GM21390 (cell line): ENCODE results near the gene COLEC11.
A peak's percentile ranks its signal among the peaks of the same experiment; 100 is the strongest.

Experiments
- ATAC-seq: cut with Tn5 transposase; IDR thresholded peaks from one replicate; pipeline ENCODE4 v1.9.1; 2021; ENCODE audit not compliant: unreplicated experiment

COLEC11 gene

DNA sequence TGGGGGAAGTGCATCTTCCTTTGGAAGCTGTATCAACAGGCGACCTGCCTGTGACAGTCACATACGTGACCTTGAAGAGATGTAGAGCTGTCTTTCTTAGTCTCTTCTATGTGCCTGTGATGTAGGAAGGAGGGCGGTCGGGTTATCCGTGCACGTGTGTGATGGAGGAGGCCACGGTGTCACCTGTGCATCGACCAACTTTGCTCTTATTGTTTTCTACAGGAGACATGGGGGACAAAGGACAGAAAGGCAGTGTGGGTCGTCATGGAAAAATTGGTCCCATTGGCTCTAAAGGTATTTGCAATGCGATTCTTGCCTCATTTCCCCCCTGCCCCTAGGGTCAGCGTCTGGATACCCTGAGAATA is 42.4 kb downstream of the COLEC11 start:
- ATAC-seq: no peak

DNA sequence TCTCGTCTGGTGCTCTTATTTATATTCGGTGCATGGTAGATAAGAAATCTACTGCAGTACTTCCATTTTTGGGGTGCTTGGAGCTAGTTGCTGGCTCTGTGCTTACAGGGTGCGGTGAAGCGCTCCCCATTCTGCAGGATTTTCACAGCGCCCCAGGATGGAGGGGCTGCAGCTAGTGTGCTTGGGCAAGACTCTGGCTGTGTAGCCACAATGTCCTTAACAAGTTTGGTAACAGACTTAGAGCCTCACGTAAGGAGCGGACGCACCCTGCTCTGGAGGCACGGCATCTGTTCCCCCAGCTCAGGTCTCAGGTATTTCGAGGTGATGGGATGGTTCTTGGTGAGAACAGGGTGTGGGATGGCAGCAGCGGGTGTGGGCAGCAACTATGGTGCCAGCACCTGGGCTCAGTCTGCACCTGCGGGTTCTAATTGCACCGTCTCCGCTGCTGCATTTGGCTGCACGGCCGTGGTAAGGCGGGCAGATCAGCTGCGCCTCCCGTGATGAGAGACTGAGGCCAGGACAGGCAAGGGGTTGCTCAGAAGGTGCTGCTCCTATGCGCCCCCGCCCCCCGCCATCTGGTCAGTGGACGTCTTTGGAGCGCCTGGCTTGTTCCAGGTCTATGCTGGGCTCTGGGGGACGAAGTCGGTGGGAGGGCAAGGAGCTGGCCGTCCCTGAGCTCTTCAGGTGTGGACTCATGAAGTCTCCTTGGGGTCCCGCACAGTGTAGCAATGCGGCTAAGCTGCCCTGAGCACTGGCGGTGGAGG is 43.0 kb downstream of the COLEC11 start:
- no peak for ATAC-seq

DNA sequence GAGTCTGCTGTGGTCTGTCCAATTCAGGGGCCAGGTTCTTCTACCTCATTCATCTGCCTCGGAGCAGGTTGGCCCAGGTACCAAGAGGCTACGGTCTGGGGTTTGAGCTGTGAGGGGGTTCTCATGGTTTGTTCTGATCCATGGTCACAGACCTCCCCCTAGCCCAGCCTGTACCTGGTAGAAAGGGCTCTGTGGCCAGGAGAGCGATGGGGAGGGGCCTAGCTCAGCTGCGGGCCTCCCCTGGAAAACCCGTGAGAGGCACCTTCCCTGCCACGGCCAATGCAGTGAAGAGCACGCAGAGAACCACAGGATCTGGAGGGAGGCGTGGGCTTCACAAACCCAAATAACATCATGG is 43.5 kb downstream of the COLEC11 start:
- no peak for ATAC-seq

DNA sequence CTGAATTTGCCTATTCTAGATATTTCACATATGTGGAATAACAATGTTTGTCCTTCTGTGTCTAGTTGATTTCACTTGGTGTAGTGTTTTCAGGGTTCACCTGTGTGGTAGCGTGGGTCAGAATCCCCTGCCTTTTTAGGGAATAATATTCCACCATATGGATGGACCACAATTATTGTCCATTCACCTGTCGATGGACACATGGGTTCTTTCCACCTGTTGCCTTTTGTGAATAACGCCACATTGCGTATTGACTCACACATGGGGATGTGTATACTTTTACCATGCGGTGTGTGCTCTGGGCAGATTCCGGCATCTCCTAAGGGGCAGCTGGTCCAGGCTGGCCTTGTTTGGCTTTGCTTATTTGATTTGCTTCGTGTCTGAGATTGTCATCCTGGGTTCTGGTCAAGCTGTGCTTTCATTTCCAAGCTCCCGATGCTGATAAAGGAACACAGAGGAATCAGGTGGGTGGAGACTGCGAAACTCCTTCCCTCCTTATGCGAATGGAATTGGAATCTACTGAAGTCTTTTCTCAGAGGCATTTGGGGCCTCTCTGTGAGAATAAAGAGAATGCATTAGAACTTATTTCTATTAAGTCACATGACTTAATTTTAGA is 44.2 kb downstream of the COLEC11 start:
- ATAC-seq: no peak

DNA sequence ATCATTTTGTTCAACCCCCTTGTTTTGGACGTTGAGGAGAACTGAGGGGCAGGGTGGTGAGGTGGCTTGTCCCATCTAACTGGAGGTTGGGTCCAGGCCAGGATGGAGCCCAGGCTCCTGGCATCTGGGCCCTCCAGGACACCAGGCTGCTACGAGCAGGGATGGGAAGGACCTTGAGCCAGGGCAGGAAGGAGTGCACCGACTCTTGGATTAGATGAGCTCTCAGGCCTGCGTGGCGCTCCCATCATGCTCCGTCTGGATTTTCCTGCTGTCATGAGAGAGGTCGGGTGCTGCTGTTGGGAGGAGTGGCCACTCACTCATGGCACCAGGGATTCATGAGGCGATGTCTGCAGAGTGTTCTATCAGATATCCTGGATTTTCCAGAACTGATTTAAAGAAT is 44.7 kb downstream of the COLEC11 start:
- ATAC-seq: no peak

DNA sequence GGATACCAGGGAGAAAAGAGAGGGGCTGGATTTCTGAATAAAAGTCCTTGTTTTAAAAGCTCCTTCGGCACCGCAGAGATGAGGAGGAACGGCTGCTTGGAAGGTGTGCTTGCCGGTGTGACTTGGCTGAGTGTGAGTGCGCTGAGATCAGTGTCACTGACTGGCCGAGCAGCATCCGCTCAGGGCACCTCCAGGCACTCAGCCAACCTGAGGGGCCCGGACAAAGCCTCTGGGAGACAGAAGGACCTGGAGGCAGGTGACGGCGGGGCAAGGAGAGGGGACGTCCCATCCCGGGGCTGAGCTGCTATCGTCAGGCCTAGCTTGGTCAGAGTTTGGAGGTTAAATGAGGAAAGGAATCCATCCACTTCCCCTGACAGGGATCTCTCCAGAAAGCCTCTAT is 46.3 kb downstream of the COLEC11 start:
- ATAC-seq: no peak

DNA sequence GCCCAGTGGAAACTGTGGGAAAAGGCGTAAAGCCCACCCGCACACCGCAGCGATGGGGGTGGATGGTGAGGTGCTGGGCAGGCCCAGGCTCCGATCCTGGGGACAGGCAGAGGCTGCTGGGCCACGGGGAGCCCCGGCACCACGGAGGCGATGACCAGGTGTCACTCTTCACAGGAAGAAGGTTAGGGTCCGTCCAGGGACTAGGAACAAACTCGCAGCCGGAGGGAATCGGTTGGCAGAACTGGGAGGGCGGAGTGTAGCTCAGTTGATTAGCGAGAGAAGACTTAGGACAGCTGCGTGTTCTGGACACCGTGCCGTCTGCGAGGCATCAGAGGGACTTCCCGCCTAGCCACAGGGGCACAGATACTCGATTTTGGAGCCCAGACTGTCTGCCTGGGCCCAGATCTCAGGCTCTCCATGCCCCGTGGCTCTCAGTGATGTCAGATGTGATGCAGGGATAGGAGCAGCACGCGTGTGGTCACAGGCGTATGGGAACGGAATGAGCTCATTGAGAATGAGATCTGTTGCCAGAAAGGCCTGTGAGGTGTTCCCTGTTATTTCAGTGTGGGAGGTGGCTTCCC is 47.0 kb downstream of the COLEC11 start:
- no peak for ATAC-seq

DNA sequence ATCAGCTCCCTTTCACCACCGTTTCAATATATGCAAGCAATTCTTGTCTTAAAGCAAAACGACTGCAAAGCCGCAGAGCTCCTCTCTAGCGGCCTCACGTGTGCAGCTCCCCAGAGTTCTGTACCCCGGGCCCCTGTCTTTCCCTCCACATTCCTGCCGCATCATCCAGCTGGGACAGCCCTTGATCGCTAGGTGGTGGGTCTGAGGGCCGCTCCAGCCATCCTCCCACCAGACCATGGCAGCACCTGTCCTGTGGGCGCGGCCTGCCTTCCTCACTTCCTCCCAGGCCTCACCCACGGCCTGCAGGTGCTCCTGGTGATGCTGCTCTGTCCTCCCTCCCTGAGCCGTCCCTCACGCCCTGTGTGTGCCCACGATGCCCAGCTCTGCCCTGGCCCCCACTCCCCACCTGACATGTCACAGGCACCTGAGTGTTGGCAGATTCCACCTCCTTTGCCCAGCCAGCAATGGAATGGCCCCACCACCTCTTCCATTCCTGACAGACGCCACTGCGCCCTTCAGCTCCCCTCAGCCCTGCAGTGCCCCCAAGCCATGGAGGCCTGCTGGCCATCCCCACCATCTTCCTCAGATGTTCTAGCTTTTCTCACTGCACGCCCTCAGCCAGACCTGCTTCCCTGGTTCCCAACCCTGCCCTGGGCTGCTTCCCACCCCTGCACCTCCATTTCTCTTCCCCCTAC is 47.8 kb downstream of the COLEC11 start:
- ATAC-seq: no peak

DNA sequence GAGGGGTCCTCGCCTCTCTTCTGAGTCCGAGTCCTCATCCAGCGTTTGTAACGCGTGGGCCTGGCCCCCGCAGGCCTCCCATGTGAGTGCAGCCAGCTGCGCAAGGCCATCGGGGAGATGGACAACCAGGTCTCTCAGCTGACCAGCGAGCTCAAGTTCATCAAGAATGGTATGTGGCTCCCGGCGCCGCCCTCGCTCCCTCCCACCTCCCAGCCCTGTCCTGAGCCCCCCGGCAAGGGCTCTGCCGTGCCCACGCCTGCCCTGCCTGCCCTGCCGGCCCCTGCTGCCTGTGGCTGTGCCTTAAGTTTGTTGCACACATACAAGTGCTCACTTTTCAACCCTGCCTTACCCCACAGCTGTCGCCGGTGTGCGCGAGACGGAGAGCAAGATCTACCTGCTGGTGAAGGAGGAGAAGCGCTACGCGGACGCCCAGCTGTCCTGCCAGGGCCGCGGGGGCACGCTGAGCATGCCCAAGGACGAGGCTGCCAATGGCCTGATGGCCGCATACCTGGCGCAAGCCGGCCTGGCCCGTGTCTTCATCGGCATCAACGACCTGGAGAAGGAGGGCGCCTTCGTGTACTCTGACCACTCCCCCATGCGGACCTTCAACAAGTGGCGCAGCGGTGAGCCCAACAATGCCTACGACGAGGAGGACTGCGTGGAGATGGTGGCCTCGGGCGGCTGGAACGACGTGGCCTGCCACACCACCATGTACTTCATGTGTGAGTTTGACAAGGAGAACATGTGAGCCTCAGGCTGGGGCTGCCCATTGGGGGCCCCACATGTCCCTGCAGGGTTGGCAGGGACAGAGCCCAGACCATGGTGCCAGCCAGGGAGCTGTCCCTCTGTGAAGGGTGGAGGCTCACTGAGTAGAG is 48.7 kb downstream of the COLEC11 start:
- ATAC-seq: no peak

DNA sequence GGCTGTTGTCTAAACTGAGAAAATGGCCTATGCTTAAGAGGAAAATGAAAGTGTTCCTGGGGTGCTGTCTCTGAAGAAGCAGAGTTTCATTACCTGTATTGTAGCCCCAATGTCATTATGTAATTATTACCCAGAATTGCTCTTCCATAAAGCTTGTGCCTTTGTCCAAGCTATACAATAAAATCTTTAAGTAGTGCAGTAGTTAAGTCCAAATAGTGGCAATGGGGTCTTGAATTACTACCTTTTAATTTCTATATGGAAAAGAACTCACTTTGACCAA is 49.3 kb downstream of the COLEC11 start:
- ATAC-seq: peak; percentile 68

DNA sequence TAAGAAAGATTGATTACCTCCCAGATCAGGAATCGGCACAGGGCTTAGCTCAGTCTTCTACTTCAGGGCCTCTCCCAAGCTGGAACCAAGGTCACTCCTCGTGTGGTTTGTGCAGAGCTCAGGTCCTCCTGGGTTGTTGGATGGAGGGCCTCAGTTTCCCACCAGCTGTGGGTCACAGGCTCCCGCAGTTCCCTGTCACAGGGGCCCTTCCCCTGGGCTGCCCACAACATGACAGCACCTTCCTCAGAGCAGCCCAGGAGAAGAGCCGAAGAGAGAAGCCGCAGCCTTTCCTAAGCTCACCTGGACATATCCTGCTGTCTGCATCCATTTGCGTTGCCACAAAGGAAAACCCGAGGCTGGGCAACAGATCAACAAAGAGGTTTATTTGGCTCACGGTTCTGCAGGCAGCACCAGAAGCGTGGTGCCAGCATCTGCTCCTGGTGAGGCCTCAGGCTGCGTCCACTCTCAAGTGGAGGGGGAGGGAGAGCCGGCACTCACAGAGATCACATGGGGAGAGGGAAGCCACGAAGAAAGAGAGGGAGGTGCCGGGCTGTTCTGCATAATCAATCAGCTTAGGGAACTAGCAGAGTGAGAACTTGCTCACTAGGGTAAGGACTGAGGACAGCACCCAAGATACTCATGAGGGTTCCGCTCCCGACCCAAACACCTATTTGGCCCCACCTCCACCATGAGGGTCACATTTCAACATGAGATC is 50.1 kb downstream of the COLEC11 start:
- no peak for ATAC-seq

DNA sequence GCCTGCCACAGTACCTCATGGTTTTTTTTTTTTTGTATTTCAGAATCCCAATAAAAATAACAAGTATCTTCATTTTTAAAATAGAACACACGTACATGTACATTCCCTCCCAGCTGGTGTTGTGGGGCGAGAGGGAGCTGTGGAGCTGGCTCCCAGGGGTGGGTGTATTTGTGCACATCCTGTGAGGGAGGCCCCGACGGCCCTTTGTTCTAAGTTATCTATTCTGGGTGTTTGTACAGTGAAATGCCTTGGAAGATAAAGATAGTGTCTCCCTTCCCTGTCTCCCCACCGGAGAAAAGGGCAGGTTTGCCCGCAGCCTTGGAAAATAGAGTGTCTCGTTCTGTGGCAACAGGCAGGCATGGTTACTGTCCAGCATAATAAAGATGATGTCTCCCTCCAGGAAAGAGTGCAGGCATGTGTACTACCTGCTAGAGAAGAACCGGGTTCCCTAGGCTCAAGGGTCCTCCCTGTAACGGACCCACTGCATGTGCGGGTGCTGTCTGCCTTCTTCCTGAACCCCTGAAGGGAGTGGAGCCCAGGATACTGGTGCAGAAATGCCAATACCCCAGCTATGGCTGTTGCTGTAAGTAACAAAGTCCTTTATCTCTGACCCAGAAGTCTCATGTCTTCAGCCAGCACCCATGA is 51.0 kb downstream of the COLEC11 start:
- ATAC-seq: no peak

DNA sequence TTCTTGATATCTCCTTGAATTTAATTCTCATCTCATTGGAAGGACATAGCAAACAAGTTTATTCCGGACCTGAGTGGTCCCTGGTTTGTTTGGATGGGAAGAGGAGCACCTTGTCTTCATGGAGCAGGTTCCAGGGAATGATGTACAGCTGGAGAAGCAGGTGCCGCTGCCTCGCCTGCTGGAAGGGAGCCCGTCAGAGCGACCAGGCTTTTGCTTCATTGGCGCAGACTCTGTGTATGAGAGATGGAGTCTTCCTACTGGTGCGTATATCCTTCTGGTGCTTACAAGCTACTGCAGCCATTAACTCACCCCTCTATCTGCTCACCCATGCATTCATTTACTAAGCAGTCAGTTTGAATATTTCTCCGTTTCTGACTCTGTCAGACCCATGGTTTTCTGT is 51.5 kb downstream of the COLEC11 start:
- no peak for ATAC-seq

DNA sequence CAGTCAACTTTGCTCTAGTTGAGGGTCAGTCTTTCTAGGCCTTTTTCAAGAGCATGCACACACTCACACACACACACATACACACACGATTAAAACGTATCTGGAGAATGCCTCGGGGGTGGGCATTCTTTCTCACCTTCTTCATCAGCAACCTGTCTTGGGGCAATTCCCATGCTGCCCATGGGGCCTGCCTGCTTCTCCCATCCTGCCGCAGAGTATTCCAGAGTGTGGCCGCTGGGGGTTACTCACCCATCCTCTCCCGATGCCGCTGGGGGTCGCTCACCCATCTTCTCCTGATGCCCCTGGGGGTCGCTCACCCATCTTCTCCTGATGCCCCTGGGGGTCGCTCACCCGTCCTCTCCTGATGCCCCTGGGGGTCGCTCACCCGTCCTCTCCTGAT is 52.3 kb downstream of the COLEC11 start:
- no peak for ATAC-seq

DNA sequence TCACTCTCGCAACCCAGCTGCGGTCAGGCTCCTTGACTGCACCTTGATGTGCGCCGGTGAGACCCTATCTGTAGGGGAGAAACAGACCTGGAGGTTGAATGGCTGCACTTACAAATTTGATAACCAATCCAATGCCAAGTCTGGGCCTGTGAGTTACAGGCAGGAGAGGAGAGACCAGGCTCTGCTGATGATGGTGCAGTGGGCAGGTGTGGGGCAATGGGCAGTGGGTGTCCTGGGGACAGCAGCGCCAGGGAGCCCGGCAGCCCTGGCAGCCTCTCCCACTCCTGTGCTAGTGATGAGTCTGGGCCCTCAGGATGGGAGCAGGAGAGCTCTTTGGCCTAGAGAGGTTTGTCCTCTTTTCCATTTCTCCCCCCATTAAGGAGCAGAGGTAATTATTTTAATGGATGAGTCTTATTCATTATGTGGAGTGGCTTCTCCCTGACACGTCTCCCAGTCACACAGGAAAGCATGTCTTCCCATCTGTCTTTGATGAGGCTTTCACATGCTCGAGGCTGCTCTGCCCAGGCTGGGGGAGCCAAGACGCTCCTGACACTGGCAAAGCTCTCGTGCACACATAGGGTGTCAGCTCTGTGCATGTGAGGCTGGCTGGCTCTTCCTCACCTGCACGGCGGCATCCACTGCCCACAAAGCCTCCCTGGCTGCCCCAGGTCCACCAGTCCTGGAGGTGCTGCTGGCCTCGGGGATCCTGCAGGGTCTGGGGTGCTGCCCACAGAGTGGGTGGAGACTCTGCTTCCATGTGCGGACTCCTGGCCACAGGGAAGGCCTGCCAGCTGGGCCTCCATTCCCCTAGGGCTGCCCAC is 53.1 kb downstream of the COLEC11 start:
- ATAC-seq: no peak

DNA sequence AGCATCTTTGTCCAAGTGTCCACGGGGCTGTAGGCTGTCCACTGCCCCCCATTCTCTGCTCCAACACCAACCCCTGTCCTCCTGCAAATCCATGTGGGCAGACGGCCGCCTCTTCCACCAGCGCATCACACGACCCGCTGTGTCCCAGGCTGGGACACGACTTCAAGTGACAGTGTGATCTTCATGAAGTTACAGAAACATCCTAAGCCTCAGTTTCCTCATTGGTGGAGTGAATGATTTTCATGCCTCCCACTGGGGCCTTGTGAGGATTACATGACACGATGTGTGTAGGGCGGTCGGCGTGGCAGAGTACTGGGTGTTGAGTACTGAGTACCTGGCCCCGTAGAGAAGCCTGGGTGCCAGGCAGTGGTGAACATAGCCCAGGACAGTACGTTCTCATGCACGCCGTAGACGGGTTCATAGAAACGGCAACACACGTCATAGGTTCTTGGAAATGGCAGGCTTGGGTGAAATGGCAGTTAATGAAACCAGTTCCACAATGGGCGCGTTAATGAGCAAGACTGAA is 53.8 kb downstream of the COLEC11 start:
- ATAC-seq: no peak

DNA sequence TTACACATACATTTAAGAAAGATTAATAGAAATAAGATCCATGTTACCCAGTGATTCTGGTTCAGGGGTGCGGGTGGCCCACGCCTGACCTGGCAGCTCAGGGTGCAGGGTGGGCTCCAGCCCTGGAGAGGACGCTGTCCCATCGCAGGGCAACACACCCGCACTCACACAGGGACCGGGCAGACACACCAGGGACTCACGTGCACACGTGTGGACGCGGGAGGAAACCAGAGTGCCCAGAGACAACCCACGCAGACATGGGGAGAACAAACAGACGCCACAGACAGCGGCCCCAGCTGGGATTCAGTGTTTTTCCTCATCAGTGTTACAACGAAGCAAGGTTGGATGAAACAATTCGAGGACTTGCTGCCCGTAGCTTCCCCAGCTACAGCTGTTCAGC is 54.7 kb downstream of the COLEC11 start:
- no peak for ATAC-seq

DNA sequence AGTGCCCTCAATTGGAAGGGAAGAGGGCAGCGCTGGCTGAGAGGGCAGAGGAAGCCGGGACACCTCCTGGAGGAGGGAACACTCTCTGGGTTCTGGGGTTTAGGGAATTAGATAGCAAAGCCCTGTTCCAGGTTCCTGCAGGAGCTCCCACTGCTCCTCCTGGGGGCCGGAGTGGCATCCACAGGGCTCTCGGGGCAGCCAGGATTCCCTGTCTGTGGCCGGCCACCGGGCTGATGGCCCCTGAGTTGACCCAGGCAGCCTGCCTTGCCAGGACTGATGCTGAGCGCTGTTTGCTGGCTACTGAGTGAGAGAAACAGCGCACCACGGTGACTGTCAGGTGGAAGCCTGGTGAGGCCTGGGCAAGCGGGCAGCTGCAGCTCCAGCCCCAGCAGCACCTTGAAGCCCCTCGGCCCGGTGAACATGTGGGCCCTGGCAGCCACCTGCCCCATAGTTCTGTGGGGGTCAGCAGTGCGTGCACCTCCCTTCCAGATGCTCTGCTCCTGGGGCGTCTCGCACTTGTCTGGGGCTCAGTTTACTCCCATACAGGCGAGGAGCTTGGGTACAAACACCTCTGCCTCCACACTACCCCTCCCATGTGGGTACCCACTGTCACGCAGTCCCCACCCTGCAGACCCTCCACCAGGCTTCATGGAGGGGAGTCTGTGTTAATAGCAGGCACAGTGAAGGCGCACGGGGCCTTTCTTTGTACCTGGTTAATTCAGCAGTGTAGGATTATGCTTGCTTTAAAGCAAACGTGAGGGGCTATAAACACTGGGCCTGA is 55.4 kb downstream of the COLEC11 start:
- ATAC-seq: no peak
